NCI-H2196 treated with DMSO at 0.1 percent for 48 hours (cell line): Measurements from ENCODE around the gene SRSF1.
"Not testable (repeated sequence)": the region's sequence is repeated elsewhere in the genome, so short reads cannot be mapped to it uniquely, and the experiment has no call there.

Experiments
- DNase-seq: peaks from one replicate; lab custom pipeline; 2025; ENCODE audit not compliant: unreplicated experiment; lab: John Stamatoyannopoulos, UW

The SRSF1 gene, protein sequence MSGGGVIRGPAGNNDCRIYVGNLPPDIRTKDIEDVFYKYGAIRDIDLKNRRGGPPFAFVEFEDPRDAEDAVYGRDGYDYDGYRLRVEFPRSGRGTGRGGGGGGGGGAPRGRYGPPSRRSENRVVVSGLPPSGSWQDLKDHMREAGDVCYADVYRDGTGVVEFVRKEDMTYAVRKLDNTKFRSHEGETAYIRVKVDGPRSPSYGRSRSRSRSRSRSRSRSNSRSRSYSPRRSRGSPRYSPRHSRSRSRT

DNA sequence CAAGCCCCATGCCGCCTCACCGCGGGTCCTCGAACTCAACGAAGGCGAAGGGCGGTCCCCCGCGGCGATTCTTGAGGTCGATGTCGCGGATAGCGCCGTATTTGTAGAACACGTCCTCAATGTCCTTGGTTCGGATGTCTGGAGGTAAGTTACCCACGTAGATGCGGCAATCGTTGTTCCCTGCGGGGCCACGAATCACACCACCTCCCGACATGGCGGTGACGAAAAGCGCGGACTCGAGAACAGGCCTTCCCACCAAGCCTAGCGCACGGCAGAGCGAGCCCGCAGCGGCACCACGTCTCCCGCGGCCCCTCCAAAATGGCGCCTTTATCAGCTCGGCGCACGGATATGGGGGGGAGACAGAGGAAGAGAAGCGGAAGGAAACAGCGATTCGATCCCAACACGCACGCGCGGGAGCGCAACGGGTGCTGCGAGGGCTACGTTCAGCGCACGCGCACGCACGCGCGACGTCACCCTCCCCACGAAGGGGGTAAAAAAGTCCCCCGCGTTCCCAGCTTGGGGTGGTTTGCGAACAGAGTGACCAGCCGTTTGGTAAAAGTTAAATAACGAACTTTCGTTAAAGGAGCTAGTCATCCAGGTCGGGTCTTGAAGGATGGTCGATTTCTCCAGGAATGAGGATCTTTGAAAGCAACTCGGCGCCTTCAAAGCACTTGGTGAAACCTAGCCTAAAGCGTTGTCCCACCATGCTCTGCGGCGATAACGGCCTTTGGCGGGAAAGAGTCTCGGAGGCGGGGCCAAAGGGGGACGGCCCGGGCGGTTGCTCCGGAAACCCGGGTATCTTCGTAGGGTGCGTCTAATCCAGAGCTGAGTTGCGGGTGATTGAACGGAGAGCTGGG is at the start of gene SRSF1:
Gene SRSF1, minus strand, starts transcription at position 323 of the 857 bp plus-strand sequence. Its CDS starts 109 bp downstream, at position 214.
- peak; percentile 94 for DNase-seq

DNA sequence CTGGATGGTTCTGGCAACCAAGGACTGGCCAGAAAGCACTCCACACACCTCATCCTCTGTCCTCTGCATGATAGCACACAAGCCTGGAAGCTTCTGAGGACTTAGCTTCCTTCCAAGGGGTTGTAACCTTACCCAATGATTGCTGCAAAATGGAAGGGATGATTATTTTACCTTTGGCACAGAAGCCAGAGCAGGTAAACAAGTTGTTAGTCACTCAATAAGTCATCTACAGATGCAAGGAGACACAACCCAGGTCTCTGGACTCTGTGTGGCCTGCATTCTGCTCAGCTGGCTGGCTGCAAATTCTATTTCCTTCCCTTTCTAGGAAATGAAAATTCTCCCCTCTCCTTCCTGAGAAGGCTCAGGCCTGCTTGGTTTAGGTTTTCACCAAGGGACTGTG is 49.4 kb upstream of the SRSF1 start:
- DNase-seq = no peak

- no peak for DNase-seq
These were observed 47.6 kb upstream of the SRSF1 start for GRCh38 chr17:58054641-58055040.

- DNase-seq = no peak
These were observed 46.1 kb upstream of the SRSF1 start for GRCh38 chr17:58052945-58053715.

DNA sequence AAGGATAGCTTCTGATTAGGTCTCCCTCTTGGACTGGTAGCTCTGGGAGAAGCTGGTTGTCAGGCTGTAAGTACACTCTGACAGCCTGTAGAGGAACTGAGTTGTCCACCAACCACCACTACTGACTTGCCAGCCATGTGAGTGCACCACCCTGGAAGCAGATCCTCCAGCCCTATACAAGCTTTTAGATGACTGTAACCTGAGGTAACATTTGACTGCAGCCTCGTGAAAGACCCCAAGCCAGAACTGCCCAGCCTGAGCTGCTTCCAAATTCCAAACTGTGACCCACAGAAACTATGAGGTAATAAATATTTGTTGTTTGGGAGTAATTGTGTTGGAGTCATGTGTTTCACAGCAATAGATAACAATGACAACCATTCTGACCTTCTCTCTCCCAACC is 45.4 kb upstream of the SRSF1 start:
- no peak for DNase-seq

- DNase-seq = no peak
These were observed 44.4 kb upstream of the SRSF1 start for GRCh38 chr17:58051468-58051867.

GRCh38 chr17:58050966-58051365 is 43.9 kb upstream of the SRSF1 start:
- DNase-seq = no peak

DNA sequence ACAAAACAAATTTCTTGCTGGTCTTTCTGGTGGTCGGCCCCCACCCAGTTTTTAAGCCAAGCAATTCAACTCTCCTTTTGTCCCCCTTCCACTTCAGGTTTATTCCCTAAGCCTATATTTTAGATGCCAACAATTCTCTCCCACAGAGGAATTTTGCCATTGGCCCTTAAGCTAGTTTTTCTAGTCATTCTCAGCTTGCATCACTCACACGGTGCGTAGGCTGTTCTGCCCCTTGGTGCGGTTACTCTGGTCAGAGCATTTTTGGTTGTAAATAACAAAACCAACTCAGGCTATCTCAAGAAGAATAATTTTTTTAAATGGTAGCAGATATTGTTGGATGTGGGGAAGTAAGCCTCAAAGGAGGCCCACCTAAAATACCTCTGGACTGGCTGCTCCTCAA is 42.5 kb upstream of the SRSF1 start:
- no peak for DNase-seq

- DNase-seq = no peak
These were observed 40.5 kb upstream of the SRSF1 start for GRCh38 chr17:58047376-58048150.

DNA sequence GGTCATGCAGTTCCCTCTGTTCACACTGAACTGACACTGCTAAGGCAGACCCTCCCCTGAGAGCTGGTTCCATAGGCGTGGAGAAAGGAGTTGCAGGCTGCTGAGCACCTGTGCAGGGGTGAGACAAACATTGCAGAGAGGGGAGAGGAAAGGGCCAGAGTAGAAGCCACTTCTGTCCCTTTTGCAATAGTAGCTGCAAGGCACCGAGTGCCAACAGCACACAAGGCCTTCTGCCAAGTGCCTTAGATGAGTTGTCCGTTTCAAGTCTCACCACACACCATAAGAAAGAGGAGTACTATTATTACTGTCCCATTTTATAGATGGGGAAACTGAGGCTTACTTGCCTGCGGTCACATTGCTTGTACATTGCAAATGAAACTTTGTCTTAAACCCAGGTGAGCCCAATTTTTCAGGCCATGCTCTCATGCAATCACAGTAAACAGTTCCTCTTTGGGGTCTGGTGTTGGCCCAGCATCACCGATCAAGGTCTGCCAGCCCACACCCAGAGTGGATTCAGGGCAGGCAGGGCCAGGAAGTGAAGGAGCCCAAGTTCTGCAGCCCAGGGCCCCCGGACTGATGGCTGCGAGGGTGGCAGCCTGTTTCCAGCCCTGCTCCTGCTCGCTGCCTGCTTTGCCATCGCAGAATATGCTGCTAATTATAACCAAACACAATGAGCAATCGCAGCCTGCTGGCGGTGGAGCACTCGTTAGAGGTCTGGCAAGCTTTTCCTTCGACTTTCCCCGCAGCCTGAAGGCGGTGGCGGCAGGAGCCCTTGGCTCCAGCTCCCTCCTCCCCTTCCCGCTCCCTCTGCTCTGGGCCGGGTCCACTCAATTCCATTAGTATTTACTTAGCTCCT is 39.4 kb upstream of the SRSF1 start:
- DNase-seq = no peak

DNA sequence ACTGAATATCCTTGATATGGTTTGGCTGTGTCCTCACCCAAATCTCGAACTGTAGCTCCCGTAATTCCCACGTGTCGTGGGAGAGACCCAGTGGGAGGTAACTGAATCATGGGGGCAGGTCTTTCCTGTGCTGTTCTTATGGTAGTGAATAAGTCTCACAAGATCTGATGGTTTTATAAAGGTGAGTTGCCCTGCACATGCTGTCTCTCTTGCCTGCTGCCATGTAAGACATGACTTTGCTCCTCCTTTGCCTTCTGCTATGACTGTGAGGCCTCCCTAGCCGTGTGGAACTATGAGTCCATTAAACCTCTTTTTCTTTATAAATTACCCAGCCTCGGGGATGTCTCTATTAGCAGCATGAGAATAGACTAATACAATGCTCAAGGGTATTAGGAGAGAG is 37.2 kb upstream of the SRSF1 start:
- not testable (repeated sequence) for DNase-seq

GRCh38 chr17:58043221-58044181 is 36.5 kb upstream of the SRSF1 start:
- DNase-seq = no peak

DNA sequence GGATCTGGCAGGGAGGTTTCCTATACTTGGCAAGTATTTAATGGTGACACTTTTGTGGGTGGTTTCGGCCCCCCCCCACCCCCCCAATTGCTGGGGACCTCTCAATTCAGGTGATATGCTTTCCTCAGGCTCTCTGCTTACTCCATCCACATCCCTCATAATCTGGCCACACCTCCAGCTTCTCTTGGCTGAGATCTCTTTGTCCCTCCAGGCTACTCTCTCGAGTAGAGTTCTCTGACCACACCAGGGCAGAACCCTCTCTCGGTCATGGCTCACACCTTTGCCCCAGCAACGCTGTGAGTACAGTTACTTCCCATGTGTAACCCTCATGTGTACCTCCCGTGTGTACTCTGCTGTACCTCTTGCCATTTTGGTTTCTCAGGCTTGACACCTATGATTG is 34.1 kb upstream of the SRSF1 start:
- no peak for DNase-seq

GRCh38 chr17:58040386-58040785 is 33.3 kb upstream of the SRSF1 start:
- no peak for DNase-seq

DNA sequence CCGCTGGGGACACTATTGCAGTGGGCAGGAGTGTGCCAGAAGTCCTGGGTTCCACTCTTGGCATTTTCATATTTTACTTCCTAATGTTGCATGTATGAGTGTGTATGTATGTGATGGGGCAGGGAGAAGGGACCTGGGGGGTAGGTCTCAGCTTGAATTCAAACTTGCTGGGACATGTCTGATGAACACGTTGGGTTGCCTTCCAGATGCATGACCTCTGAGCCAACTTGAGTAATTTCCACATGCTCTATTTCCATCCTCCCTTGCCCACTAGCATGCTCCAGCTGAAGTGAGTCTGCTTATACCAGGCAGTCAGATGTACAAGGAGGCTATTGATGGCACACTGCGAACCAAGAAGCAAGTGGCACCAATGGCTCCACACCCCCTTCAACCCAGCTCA is 32.9 kb upstream of the SRSF1 start:
- DNase-seq = no peak

GRCh38 chr17:58032691-58033415 is 25.8 kb upstream of the SRSF1 start:
- no peak for DNase-seq

DNA sequence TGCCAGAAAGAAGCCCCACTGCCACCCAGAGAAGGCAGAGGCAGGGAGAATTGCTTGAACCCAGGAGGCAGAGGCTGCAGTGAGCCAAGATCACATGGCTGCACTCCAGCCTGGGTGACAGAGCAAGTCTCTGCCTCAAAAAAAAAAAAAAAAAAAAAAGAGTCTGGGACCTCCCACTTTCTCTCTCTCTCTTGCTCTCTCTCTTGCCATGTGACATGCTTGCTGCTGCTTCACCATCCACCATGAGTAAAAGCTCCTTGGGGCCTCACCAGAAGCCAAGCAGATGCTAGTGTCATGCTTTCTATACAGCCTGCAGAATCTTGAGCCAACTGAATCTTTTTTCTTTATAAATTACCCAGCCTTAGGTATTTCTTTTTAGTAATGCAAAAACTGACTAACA is 21.5 kb upstream of the SRSF1 start:
- DNase-seq = no peak

DNA sequence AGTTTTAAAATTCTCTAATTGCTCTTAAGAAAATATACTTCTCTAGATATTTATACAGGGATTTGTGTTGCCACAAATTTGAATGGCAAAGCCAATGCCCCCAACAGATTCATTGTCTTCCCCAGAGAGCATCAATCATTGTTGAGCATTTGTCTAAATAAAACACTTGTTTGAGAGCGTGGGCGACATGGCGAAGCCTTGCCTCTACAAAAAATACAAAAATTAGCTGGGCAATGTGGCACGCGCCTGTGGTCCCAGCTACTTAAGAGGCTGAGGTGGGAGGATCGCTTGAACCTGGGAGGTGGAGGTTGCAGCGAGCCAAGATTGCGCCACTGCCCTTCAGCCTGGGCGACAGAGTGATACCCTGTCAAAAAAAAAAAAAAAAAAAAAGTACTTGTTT is 13.4 kb upstream of the SRSF1 start:
- DNase-seq = no peak
